ENCODE results near the gene COL6A5. TPM values are rescaled to one million over a fixed set of nuclear protein-coding genes. Genes with fewer than 3 reads are reported as not detected.

Gene COL6A5
- total and polyA plus RNA-seq, 10 donors: 0.07 to 0.15 TPM; not detected in 8

DNA sequence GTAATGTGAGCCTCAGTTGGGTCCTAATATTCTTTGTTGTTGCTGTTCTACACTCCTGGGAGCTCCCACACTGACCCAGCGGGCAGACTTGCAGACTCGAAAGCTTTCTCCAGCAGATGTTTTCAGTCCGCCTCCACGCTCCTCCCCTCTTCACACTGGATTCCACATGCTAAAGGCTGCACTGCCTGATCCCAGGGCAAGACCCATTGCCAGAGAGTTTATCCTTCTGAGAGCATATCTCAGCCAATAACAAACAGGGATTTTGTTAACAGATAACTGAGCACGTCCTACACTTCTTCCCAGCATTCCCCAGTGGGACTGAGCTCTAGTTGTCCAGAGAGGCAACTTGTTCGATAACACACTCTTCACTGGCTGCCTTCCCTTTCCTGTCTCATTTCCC is 163.5 kb downstream of the COL6A5 start:
- Histone ChIP-seq H3K4me3 (no peak overlapping the region), H3K36me3 (no peaks in the 10 kb centered on the region), H3K27ac (no peak overlapping the region), H3K9me3 (no peaks in the 10 kb centered on the region), H3K27me3 (replicated peaks in 1 of 7) (peaks cover 0 to 6% (median 0%) of the 10 kb centered on the region in 7 donors), H3K4me1 (no peaks in the 10 kb centered on the region)
- no peak for DNase-seq
- no peak for TF ChIP-seq CTCF (IDR thresholded peaks at IDR 0.05 in 8 of 11, conservative IDR thresholded peaks at IDR 0.05 in 3 of 11)
- no peak for TF ChIP-seq POLR2A (IDR thresholded peaks at IDR 0.05)
- no peak for TF ChIP-seq POLR2AphosphoS5 (IDR thresholded peaks at IDR 0.05)
- intact Hi-C loops (cut with DNase I; ENCODE audit: low total_unique reads): no loop called here
- WGBS, 5 donors: 52 to 68% (median 56%) methylated on average over 6 of the region's 6 CpGs

- Histone ChIP-seq H3K9me3 (no peaks in the 10 kb centered on the region), H3K27me3 (replicated peaks in 1 of 7) (peaks cover 0 to 49% (median 23%) of the 10 kb centered on the region in 7 donors), H3K4me1 (peaks cover 0 to 11% (median 3%) of the 10 kb centered on the region in 6 donors), H3K27ac (no peak overlapping the region), H3K36me3 (no peaks in the 10 kb centered on the region), H3K4me3 (no peak overlapping the region)
- TF ChIP-seq CTCF (IDR thresholded peaks at IDR 0.05 in 8 of 11, conservative IDR thresholded peaks at IDR 0.05 in 3 of 11) (no peak), POLR2A (IDR thresholded peaks at IDR 0.05) (no peak), POLR2AphosphoS5 (IDR thresholded peaks at IDR 0.05) (no peak)
- intact Hi-C loops (cut with DNase I; ENCODE audit: low total_unique reads): no loop called here
- no peak for DNase-seq
- WGBS, 5 donors: 45 to 75% (median 64%) methylated on average over 1 of the region's 1 CpG
Measured at GRCh38 chr3:130514681-130515080, 169.2 kb downstream of the COL6A5 start.

DNA sequence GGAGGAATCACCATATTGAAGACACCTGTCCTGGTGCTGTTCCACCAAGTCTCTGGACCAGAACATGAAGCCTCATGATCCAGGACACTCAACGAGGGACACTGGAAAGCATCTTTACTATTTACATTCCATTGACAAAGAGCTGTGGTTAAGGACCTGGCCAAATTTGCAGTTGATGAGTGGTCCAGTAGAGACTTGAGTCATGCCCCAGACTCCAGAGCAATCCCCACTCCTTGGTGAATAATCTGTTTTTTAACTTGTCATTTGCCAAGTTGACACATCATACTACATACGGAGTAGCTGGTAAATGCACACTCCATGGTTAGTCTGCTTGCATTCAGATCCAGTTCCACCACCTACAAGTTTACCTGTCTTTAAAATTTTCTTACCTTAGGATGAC is 170.3 kb downstream of the COL6A5 start:
- intact Hi-C loops (cut with DNase I; ENCODE audit: low total_unique reads): no loop called here
- DNase-seq: no peak
- H3K4me1 ChIP-seq: peaks cover 0 to 11% (median 3%) of the 10 kb centered on the region in 6 donors
- no peaks in the 10 kb centered on the region for H3K9me3 ChIP-seq
- TF ChIP-seq POLR2AphosphoS5 (IDR thresholded peaks at IDR 0.05) (no peak), CTCF (IDR thresholded peaks at IDR 0.05 in 8 of 11, conservative IDR thresholded peaks at IDR 0.05 in 3 of 11) (no peak), POLR2A (IDR thresholded peaks at IDR 0.05) (no peak)
- peaks cover 0 to 56% (median 23%) of the 10 kb centered on the region in 7 donors for H3K27me3 ChIP-seq (replicated peaks in 1 of 7)
- H3K4me3 ChIP-seq: no peak overlapping the region
- no peak overlapping the region for H3K27ac ChIP-seq
- WGBS, 5 donors: 71 to 93% (median 83%) methylated on average over 2 of the region's 2 CpGs
- no peaks in the 10 kb centered on the region for H3K36me3 ChIP-seq

- peaks cover 0 to 11% (median 3%) of the 10 kb centered on the region in 6 donors for H3K4me1 ChIP-seq
- H3K27me3 ChIP-seq (replicated peaks in 1 of 7): peaks cover 0 to 56% (median 23%) of the 10 kb centered on the region in 7 donors
- no peaks in the 10 kb centered on the region for H3K9me3 ChIP-seq
- TF ChIP-seq CTCF (IDR thresholded peaks at IDR 0.05 in 8 of 11, conservative IDR thresholded peaks at IDR 0.05 in 3 of 11): no peak
- no peak for TF ChIP-seq POLR2AphosphoS5 (IDR thresholded peaks at IDR 0.05)
- TF ChIP-seq POLR2A (IDR thresholded peaks at IDR 0.05): no peak
- intact Hi-C loops (cut with DNase I; ENCODE audit: low total_unique reads): no loop called here
- no peak within 1 kb of the TSS for H3K27ac ChIP-seq
- H3K4me3 ChIP-seq: peak within 1 kb of the TSS in 4 of 8 donors; percentile 6 to 21 (median 13)
- DNase-seq: no peak
- WGBS, 5 donors: 5 to 10% (median 5%) methylated on average over 20 to 58 of the region's 58 CpGs
- no peaks in the 10 kb centered on the region for H3K36me3 ChIP-seq
Measured at GRCh38 chr3:130516645-130517512, 171.4 kb downstream of the COL6A5 start, which contains the start of gene COL6A6. Gene COL6A6 (plus strand): TSS chr3:130517177. CDS start chr3:130560365, 43,188 bp downstream.

Data from spleen (tissue), 11 donors.